Keratinocyte (primary cell): ENCODE data around the gene WWC2. TPM values are rescaled to one million over a fixed set of nuclear protein-coding genes. Genes with fewer than 3 reads are reported as not detected.

Experiments used
- DNase-seq: peaks from one replicate; pipeline ENCODE4 v3.0.0-alpha.2; 2011; ENCODE audit warnings: low read depth, missing footprints, low spot score
- FAIRE-seq: peaks from 2 replicates; lab custom pipeline; 2011; peaks lifted over from hg19 to GRCh38; lab: Jason Lieb, UNC
- H2AFZ ChIP-seq: 2 replicates; pipeline ENCODE4 v1.6.0; 2012; ENCODE audit warnings: low read length, control low read depth, inconsistent platforms; ENCODE audit not compliant: control insufficient read depth
- H3K27ac ChIP-seq: 2 replicates; pipeline ENCODE4 v1.5.1; 2011; ENCODE audit warnings: low read length; ENCODE audit not compliant: control insufficient read depth, insufficient read depth
- H3K27me3 ChIP-seq: 3 replicates; pipeline ENCODE4 v1.6.0; 2011; ENCODE audit warnings: low read length; ENCODE audit not compliant: control insufficient read depth, insufficient read depth; ENCODE audit errors: extremely low read depth
- H3K36me3 ChIP-seq, 2 experiments: 2 replicates in 1 of 2; 3 replicates in 1 of 2; pipeline ENCODE4 v1.5.1; 2011; ENCODE audit warnings: low read length in 2 of 2, mild to moderate bottlenecking in 1 of 2; ENCODE audit not compliant: control insufficient read depth in 2 of 2, insufficient read depth in 2 of 2; ENCODE audit errors: extremely low read depth in 1 of 2
- H3K4me1 ChIP-seq: 3 replicates; pipeline ENCODE4 v1.5.1; 2011; ENCODE audit warnings: low read length; ENCODE audit not compliant: control insufficient read depth, insufficient read depth; ENCODE audit errors: extremely low read depth
- H3K4me2 ChIP-seq: 3 replicates; pipeline ENCODE4 v1.6.0; 2011; ENCODE audit warnings: low read depth, low read length; ENCODE audit not compliant: control insufficient read depth, insufficient read depth; ENCODE audit errors: extremely low read depth
- H3K4me3 ChIP-seq, 3 experiments: fragments of 200-600 bp in 1 of 3; sonication (generic) in 1 of 3; 2 replicates in 2 of 3; 3 replicates in 1 of 3; pipeline ENCODE4 v1.5.1; 2011 to 2016; ENCODE audit warnings: low read length in 3 of 3, mild to moderate bottlenecking in 3 of 3, control low read depth in 2 of 3, inconsistent platforms in 1 of 3, low read depth in 1 of 3, mixed read lengths in 1 of 3, mixed run types in 1 of 3, moderate library complexity in 1 of 3; ENCODE audit not compliant: control insufficient read depth in 2 of 3, insufficient read depth in 2 of 3; ENCODE audit errors: extremely low read depth in 1 of 3
- H3K79me2 ChIP-seq: 2 replicates; pipeline ENCODE4 v1.6.0; 2012; ENCODE audit warnings: low read length; ENCODE audit not compliant: control insufficient read depth, insufficient read depth
- H3K9ac ChIP-seq: 3 replicates; pipeline ENCODE4 v1.6.0; 2011; ENCODE audit warnings: low read length; ENCODE audit not compliant: control insufficient read depth, insufficient read depth; ENCODE audit errors: extremely low read depth
- H3K9me1 ChIP-seq: 3 replicates; pipeline ENCODE4 v1.6.0; 2011; ENCODE audit warnings: low read length; ENCODE audit not compliant: control insufficient read depth, insufficient read depth; ENCODE audit errors: extremely low read depth
- H3K9me3 ChIP-seq: 2 replicates; pipeline ENCODE4 v1.5.1; 2012; ENCODE audit warnings: low read depth, low read length; ENCODE audit not compliant: control insufficient read depth
- H4K20me1 ChIP-seq: 3 replicates; pipeline ENCODE4 v1.6.0; 2011; ENCODE audit warnings: low read length; ENCODE audit not compliant: control insufficient read depth, insufficient read depth; ENCODE audit errors: extremely low read depth
- EZH2 ChIP-seq: IDR thresholded peaks from one replicate; pipeline ENCODE4 v1.6.1; 2012; ENCODE audit warnings: inconsistent platforms, mild to moderate bottlenecking, low read length, moderate library complexity
- dilution Hi-C: fragments of 300-500 bp; cut with MboI; formaldehyde crosslinking; loops from one replicate; pipeline ENCODE4 v1.7.0; 2020; ENCODE audit warnings: low sequenced_read_pairs; ENCODE audit not compliant: extremely low pct_ligation_motif_present
- polyA plus RNA-seq, 5 experiments: library from polyadenylated mRNA; depleted of rRNA in 3 of 5; stranded (reverse) in 3 of 5; stranded (forward) in 1 of 5; unstranded in 1 of 5; fragments of >200 nt; gene quantifications; 1 replicate in 1 of 5; 2 replicates in 3 of 5; 3 replicates in 1 of 5; pipeline versions ENCODE4 v1.2.1 to v1.2.3, GENCODE V29; 2011 to 2012; ENCODE audit warnings: missing spikeins in 2 of 5, low read depth in 1 of 5, low replicate concordance in 1 of 5
- TF ChIP-seq, protein P1 (sequence below), 3 experiments: IDR thresholded peaks in 1 of 3; conservative IDR thresholded peaks in 1 of 3; optimal IDR thresholded peaks in 1 of 3; 2 replicates in 2 of 3; 3 replicates in 1 of 3; pipeline versions ENCODE3 to v1.5.1; 2011; ENCODE audit warnings: low read length in 3 of 3, mild to moderate bottlenecking in 3 of 3, moderate library complexity in 2 of 3, control low read depth in 1 of 3, inconsistent platforms in 1 of 3; ENCODE audit not compliant: insufficient read depth in 2 of 3; ENCODE audit errors: extremely low read depth in 1 of 3

The WWC2 gene
- polyA plus RNA-seq, 1 donor (not counting 4 experiments of a cell fraction or from before 2014, with no cell fraction given), result 15.4 TPM

DNA sequence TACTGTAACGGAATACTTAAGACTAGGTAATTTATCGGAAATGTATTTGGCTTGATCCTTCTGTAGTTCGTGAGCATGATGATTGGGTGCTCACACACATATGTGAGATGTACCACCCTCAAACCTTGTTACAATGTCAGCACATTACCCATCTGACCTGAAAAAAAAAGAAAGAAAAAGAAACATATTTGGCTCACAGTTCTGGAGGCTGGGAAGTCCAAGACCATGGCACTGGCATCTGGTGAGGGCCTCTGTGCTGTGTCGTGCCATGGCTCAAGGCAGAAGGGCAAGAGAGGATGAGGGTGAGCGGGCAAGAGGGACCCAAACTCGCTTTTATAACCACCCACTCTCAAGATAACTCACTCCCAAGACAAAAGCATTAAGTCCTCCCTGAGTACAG, 230.2 kb downstream of the WWC2 start:
- Histone ChIP-seq H3K9ac (no peak overlapping the region), H3K4me1 (peaks cover 7% of the 10 kb centered on the region), H3K27me3 (no peaks in the 10 kb centered on the region), H3K4me3 (no peak overlapping the region), H2AFZ (no peak overlapping the region), H4K20me1 (no peaks in the 10 kb centered on the region), H3K9me3 (no peaks in the 10 kb centered on the region), H3K9me1 (no peaks in the 10 kb centered on the region), H3K36me3 (no peaks in the 10 kb centered on the region), H3K27ac (no peak overlapping the region), H3K4me2 (no peak overlapping the region), H3K79me2 (no peaks in the 10 kb centered on the region)
- DNase-seq (no peak), FAIRE-seq (no peak)
- dilution Hi-C loops, result loop anchor here (10.0 kb wide), 1 partner anchor 76 kb away; no protein-coding TSS in a partner anchor
- TF ChIP-seq, protein P1, sequence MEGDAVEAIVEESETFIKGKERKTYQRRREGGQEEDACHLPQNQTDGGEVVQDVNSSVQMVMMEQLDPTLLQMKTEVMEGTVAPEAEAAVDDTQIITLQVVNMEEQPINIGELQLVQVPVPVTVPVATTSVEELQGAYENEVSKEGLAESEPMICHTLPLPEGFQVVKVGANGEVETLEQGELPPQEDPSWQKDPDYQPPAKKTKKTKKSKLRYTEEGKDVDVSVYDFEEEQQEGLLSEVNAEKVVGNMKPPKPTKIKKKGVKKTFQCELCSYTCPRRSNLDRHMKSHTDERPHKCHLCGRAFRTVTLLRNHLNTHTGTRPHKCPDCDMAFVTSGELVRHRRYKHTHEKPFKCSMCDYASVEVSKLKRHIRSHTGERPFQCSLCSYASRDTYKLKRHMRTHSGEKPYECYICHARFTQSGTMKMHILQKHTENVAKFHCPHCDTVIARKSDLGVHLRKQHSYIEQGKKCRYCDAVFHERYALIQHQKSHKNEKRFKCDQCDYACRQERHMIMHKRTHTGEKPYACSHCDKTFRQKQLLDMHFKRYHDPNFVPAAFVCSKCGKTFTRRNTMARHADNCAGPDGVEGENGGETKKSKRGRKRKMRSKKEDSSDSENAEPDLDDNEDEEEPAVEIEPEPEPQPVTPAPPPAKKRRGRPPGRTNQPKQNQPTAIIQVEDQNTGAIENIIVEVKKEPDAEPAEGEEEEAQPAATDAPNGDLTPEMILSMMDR (optimal IDR thresholded peaks at IDR 0.05 in 1 of 3, IDR thresholded peaks at IDR 0.05 in 1 of 3, conservative IDR thresholded peaks at IDR 0.05 in 1 of 3; ENCODE audit: extremely low read depth in 1 of 3, insufficient read depth in 2 of 3, low read length in 3 of 3), result no peak
- no peak for TF ChIP-seq EZH2

DNA sequence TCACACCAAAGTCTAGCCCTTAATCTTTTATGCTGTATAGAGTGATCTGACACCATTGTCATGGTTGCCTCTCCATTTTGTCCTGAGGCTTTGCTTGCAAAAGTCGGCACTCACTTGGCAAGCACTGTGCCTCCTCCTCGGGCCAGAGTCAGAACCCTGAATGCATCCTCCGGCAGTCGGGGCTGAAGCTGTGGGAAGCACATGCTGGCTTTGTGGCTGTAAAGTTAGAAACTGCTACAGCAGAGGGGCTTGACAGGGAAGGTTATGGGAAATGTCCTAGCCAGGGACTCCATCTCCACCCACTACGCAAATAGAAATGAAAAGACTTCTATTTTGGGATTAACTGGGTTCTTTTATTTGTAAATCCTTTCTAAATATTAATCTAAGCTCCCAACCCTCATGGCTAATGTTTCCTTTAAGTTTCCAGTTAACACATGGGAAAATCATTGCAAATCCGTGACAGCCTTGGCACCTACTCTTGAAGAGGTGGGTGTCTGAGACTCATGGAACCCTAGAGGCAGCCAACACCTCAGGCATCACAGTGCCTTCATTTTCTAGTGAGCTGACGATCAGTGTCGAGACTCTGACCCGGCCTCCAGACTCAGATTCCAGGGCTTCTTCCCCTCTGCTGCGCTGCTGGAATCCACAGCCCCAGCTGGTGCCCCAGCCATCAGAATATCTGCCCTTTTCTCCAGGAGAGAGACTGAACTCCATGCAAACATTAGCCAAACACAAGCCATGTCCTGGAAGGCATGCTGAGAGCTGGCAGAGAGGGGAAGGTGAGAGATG, 231.1 kb downstream of the WWC2 start:
- no peak for TF ChIP-seq EZH2
- TF ChIP-seq, protein P1 (optimal IDR thresholded peaks at IDR 0.05 in 1 of 3, IDR thresholded peaks at IDR 0.05 in 1 of 3, conservative IDR thresholded peaks at IDR 0.05 in 1 of 3; ENCODE audit: extremely low read depth in 1 of 3, insufficient read depth in 2 of 3, low read length in 3 of 3), result no peak
- peaks cover 14% of the 10 kb centered on the region for H3K4me1 ChIP-seq
- dilution Hi-C loops, result loop anchor here (10.0 kb wide), 1 partner anchor 75 kb away; no protein-coding TSS in a partner anchor
- DNase-seq (no peak), FAIRE-seq (no peak)
- H3K4me3 ChIP-seq, result no peak overlapping the region
- H3K9ac ChIP-seq, result no peak overlapping the region
- H3K36me3 ChIP-seq, result no peaks in the 10 kb centered on the region
- H2AFZ ChIP-seq, result no peak overlapping the region
- no peaks in the 10 kb centered on the region for H4K20me1 ChIP-seq
- H3K4me2 ChIP-seq, result no peak overlapping the region
- H3K9me3 ChIP-seq, result no peaks in the 10 kb centered on the region
- no peaks in the 10 kb centered on the region for H3K79me2 ChIP-seq
- H3K27ac ChIP-seq, result no peak overlapping the region
- H3K9me1 ChIP-seq, result no peaks in the 10 kb centered on the region
- H3K27me3 ChIP-seq, result no peaks in the 10 kb centered on the region
